NCI-H2227 (cell line): Measurements from ENCODE around the gene CCR1.
"Not testable (repeated sequence)": the region's sequence is repeated elsewhere in the genome, so short reads cannot be mapped to it uniquely, and the experiment has no call there.

Experiments used
- DNase-seq: peaks from one replicate; lab custom pipeline; 2025; ENCODE audit not compliant: unreplicated experiment; lab: John Stamatoyannopoulos, UW

CCR1 gene

GRCh38 chr3:46212101-46212500 is 4.0 kb upstream of the CCR1 start:
- no peak for DNase-seq

GRCh38 chr3:46209746-46210470 is 1.8 kb upstream of the CCR1 start:
- no peak for DNase-seq

- DNase-seq, result no peak
Measured at GRCh38 chr3:46209053-46209452, 940 bp upstream of the CCR1 start.

- DNase-seq, result not testable (repeated sequence)
Measured at GRCh38 chr3:46207514-46207913, 599 bp downstream of the CCR1 start.

GRCh38 chr3:46206282-46207015 is 1.7 kb downstream of the CCR1 start:
- no peak for DNase-seq

GRCh38 chr3:46205286-46205960 is 2.7 kb downstream of the CCR1 start:
- no peak for DNase-seq

- DNase-seq, result no peak
Measured at GRCh38 chr3:46203681-46204080, 4.4 kb downstream of the CCR1 start.

- DNase-seq, result no peak
Measured at GRCh38 chr3:46202535-46202934, 5.6 kb downstream of the CCR1 start.

- DNase-seq, result no peak
Measured at GRCh38 chr3:46200790-46201189, 7.3 kb downstream of the CCR1 start.

GRCh38 chr3:46200211-46200610 is 7.9 kb downstream of the CCR1 start:
- DNase-seq, result no peak

GRCh38 chr3:46196261-46196957 is 11.7 kb downstream of the CCR1 start:
- DNase-seq, result no peak

GRCh38 chr3:46194868-46195553 is 13.1 kb downstream of the CCR1 start:
- no peak for DNase-seq

- no peak for DNase-seq
Measured at GRCh38 chr3:46193436-46193835, 14.7 kb downstream of the CCR1 start.

GRCh38 chr3:46192939-46193338 is 15.2 kb downstream of the CCR1 start:
- DNase-seq, result no peak

- DNase-seq, result no peak
Measured at GRCh38 chr3:46191730-46192129, 16.4 kb downstream of the CCR1 start.

GRCh38 chr3:46188708-46189107 is 19.4 kb downstream of the CCR1 start:
- no peak for DNase-seq

- DNase-seq, result no peak
Measured at GRCh38 chr3:46187876-46188275, 20.2 kb downstream of the CCR1 start.

- DNase-seq, result no peak
Measured at GRCh38 chr3:46187341-46187700, 20.8 kb downstream of the CCR1 start.

- no peak for DNase-seq
Measured at GRCh38 chr3:46186471-46187340, 21.4 kb downstream of the CCR1 start.

- DNase-seq, result no peak
Measured at GRCh38 chr3:46184469-46184868, 23.6 kb downstream of the CCR1 start.
